GM19025 (cell line): Measurements from ENCODE around the gene MKRN2.

Experiments used
- ATAC-seq: cut with Tn5 transposase; IDR thresholded peaks from one replicate; pipeline ENCODE4 v1.9.1; 2021; ENCODE audit warnings: mild to moderate bottlenecking, low read depth, moderate library complexity; ENCODE audit not compliant: unreplicated experiment

MKRN2 gene

DNA sequence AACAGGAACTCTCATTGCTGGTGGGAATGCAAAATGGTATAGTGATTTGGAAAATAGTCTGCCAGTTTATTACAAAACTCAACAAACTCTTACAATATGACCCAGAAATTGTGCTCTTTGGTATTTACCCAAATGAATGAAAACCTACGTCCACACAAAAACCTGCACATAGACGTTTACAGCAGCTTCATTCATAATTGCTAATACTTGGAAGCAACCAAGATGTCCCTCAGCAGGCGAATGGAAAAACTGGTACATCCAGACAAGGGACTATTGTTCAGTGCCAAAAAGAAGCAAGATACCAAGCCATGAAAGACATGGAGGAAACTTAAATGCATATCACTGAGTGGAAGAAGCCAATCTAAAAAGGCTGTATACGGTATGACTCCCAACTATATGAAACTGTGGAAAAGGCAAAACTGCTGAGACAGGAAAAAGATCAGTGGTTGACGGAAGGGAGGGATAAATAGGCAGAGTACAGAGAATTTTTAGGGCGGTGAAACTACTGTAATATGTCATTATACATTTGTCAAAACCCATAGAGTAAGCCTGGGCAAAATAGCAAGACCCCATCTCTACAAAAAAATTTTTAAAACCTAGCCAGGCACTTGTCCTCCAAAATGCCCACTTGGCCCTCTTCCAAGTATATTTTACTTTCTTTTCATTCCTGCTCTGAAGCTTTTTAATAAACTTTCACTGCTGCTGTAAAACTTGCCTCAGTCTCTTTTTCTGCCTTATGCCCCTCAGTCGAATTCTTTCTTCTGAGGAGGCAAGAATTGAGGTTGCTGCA is 6.7 kb upstream of the MKRN2 start:
- no peak for ATAC-seq

DNA sequence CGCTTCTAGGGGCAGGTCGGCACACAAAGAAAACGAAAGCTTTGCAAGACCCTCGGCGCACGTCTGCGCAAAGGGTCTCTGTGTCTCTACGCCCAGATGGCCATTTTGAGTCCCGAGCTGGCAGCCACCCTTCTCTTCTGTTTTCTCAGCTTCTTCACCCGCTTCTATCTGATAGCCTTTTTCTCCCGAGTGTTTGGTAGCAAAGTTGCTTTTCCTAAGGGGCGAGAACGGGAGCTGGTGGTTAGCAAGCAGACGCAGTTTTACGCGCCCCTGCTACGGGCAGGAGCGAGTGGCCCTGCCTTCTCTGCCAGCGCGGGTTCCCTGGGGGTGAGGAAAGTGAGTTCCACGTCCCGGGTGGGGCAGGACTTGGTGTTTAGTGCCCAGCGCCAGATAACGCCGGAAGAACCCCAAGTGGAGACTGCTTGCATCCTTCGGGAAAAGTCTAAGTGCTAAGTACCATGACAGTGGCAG is 2.9 kb upstream of the MKRN2 start:
- no peak for ATAC-seq

- no peak for ATAC-seq
These were observed 585 bp upstream of the MKRN2 start for GRCh38 chr3:12556314-12556689.

- no peak for ATAC-seq
These were observed 700 bp downstream of the MKRN2 start for GRCh38 chr3:12557473-12558100.

DNA sequence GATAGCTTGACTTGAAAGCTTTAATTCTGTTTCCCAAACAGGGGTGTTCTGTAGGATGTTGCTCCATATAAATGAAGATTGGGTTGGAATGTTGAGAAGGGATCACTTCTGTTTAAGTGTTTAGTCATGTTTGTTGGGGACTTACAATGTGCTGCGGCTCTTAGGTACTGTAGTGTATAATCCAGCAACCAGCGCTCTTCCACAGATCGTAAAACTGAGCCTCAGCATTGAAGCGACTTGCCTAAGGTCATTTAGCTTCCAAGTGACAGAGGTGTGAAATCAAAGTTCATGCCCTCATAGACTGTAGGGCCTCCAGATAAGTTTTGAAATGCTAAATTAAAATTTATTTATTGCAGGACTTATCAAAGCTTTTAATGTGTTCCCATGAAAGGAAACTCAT is 1.8 kb downstream of the MKRN2 start:
- ATAC-seq: no peak

GRCh38 chr3:12559520-12559919 is 2.6 kb downstream of the MKRN2 start:
- no peak for ATAC-seq

- no peak for ATAC-seq
These were observed 3.8 kb downstream of the MKRN2 start for GRCh38 chr3:12560505-12561190.

GRCh38 chr3:12561397-12561796 is 4.5 kb downstream of the MKRN2 start:
- no peak for ATAC-seq

GRCh38 chr3:12562451-12562850 is 5.6 kb downstream of the MKRN2 start:
- ATAC-seq: no peak

GRCh38 chr3:12566976-12567375 is 10.1 kb downstream of the MKRN2 start:
- no peak for ATAC-seq

DNA sequence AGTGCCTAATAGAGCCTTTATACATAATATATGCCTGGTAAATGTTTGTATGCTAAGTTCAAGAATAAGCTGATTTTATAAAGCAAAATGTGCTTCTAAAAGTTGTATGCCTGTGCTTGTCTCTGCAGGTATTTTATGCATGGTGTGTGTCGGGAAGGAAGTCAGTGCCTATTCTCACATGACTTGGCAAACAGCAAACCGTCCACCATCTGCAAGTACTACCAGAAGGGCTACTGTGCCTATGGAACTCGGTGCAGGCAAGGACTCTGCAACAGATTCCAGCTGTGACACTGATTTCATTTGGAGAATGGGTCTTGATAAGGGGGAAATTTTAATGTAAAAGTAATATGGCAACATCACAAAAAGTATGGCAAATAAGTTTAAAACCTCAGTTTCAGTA is 11.9 kb downstream of the MKRN2 start:
- ATAC-seq: no peak

DNA sequence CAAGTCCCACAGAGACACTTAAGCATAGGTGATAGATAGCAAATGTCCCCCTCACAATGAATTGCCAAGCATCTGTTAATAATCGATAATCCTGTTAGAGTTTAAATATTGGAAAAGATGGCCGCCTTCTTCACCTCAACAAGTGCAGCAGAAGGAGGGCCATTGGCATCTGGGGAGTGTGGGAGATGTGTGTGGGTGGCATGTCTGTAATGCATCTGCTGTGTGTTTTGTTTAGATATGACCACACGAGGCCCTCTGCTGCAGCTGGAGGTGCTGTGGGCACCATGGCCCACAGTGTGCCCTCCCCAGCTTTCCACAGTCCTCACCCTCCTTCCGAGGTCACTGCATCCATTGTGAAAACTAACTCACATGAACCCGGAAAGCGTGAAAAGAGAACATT is 12.9 kb downstream of the MKRN2 start:
- ATAC-seq: no peak

DNA sequence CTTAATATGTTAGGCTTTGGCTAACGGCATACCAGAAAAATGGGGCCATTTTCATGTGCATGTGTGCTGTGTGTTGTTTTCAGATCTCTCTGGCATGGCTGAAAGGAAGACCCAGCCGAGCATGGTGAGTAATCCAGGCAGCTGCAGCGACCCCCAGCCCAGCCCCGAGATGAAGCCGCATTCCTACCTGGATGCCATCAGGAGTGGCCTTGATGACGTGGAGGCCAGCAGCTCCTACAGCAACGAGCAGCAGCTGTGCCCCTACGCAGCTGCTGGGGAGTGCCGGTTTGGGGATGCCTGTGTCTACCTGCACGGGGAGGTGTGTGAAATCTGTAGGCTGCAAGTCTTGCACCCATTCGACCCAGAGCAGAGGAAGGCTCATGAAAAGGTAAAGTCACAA is 15.1 kb downstream of the MKRN2 start:
- no peak for ATAC-seq

GRCh38 chr3:12574131-12574530 is 17.2 kb downstream of the MKRN2 start:
- no peak for ATAC-seq

DNA sequence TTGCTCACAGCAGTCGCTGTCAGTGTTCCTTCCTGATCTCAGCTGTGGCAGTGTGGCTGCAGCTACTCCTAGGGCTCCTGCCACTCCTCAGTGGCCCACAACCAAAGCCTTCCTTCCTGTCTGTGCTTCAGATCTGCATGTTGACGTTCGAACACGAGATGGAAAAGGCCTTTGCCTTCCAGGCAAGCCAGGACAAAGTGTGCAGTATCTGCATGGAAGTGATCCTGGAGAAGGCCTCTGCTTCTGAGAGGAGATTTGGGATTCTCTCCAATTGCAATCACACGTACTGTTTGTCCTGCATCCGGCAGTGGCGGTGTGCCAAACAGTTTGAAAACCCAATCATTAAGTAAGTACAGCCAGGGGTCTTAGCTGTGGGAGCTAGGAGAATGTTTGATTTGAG is 17.8 kb downstream of the MKRN2 start:
- no peak for ATAC-seq

DNA sequence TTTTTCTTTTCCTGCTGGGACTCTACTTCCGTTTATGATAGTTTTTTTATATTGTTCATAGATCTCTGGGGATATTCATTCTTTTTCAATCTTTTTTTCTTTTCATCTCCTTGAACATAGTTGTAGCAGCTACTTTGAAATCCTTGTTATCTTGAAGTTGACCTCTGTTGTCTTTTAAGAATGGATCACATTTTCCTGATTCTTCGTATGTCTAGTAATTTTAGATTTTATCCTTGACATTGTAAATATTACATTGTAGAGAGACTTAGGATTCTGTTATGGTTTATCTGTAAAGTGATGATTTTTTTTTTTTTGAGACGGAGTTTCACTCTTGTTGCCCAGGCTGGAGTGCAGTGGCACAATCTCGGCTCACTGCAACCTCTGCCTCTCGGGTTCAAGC is 20.5 kb downstream of the MKRN2 start:
- no peak for ATAC-seq

DNA sequence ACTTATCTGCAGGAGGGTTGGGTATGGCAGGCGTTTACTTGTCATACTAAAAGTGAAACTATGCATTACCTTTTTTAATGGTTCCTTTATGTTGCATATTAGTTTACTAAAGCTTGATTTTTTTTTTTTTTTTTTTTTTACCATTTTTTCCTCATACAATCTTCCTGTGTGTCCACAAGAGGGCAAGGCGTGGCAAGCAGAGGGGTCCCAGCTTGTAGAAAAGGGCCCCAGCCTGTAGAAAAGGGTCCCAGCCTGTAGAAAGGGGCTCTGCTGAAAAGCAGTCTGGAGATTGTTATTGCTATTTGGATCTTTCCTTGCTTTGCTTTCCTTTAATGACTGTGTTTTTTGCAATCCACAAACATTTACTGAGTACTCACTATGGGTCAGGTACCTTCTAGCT is 21.9 kb downstream of the MKRN2 start:
- ATAC-seq: no peak

GRCh38 chr3:12579456-12579855 is 22.6 kb downstream of the MKRN2 start:
- no peak for ATAC-seq

GRCh38 chr3:12579905-12580304 is 23.0 kb downstream of the MKRN2 start:
- no peak for ATAC-seq

- no peak for ATAC-seq
These were observed 25.8 kb downstream of the MKRN2 start for GRCh38 chr3:12582730-12583129.

DNA sequence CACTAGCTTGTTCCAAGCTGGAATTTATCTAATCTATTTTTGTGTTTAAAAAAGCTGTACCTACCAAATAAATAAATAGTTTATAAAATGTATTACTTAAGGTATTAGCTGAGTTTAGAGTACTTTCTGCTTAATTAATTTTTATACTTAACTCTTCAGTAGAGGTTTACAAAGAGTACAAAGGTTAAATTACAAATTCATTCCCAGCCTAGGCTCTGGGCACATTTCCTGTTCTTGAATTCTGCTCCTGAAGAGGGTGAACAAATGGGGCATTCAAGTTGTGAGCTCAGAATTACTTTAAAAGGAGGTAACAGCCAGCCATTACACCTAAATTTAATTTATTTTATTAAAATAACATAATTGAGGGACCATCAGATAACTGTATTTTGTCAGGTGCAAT is 26.4 kb downstream of the MKRN2 start:
- no peak for ATAC-seq

GRCh38 chr3:12584083-12584482 is 27.2 kb downstream of the MKRN2 start:
- ATAC-seq: no peak
